Activated T-helper 17 cell treated with anti-CD3 and anti-CD28 coated beads, Interleukin-2, amount 50 U/mL, for 72 hours (primary cell): ENCODE results near the gene PLVAP. TPM values are rescaled to one million over a fixed set of nuclear protein-coding genes. Genes with fewer than 3 reads are reported as not detected.
A peak's percentile ranks its signal among the peaks of the same experiment; 100 is the strongest.

Experiments used
- ATAC-seq: fragments of 150-1000 bp; cut with Tn5 transposase; replicated peaks from 2 replicates; pipeline ENCODE4 v1.10.0; 2021; ENCODE audit warnings: mild to moderate bottlenecking, moderate library complexity
- H3K27ac Mint-ChIP-seq: one replicate; pipeline ENCODE4 v1.8.0; 2022; ENCODE audit warnings: mixed read lengths
- H3K27me3 Mint-ChIP-seq: one replicate; pipeline ENCODE4 v1.8.0; 2022; ENCODE audit warnings: mixed read lengths
- H3K36me3 Mint-ChIP-seq: one replicate; pipeline ENCODE4 v1.8.0; 2022; ENCODE audit warnings: low read depth, mild to moderate bottlenecking, mixed read lengths
- H3K4me1 Mint-ChIP-seq: one replicate; pipeline ENCODE4 v1.8.0; 2022; ENCODE audit warnings: mixed read lengths
- H3K4me3 Mint-ChIP-seq: one replicate; pipeline ENCODE4 v1.8.0; 2022; ENCODE audit warnings: mild to moderate bottlenecking, mixed read lengths
- H3K9me3 Mint-ChIP-seq: one replicate; pipeline ENCODE4 v1.8.0; 2022; ENCODE audit warnings: mixed read lengths
- total RNA-seq, 2 donors: library from RNA; stranded (reverse); gene quantifications; one replicate each; pipeline ENCODE4 v1.2.3, GENCODE V29; 2022

Gene PLVAP
- total RNA-seq, 2 donors from 2014 or later: 0.53 TPM; not detected in 1

GRCh38 chr19:17303940-17304267, 73.2 kb downstream of the PLVAP start:
- no peak for ATAC-seq
- peak overlapping the region; percentile 71 for H3K27ac Mint-ChIP-seq
- peak overlapping the region; percentile 73 for H3K4me3 Mint-ChIP-seq
- no peaks in the 10 kb centered on the region for H3K36me3 Mint-ChIP-seq
- H3K9me3 Mint-ChIP-seq: no peaks in the 10 kb centered on the region
- no peaks in the 10 kb centered on the region for H3K27me3 Mint-ChIP-seq
- H3K4me1 Mint-ChIP-seq: peaks cover 5% of the 10 kb centered on the region

- no peaks in the 10 kb centered on the region for H3K9me3 Mint-ChIP-seq
- peaks cover 4% of the 10 kb centered on the region for H3K4me1 Mint-ChIP-seq
- peak within 1 kb of the TSS; percentile 71 for H3K27ac Mint-ChIP-seq
- no peaks in the 10 kb centered on the region for H3K36me3 Mint-ChIP-seq
- H3K27me3 Mint-ChIP-seq: no peaks in the 10 kb centered on the region
- peak within 1 kb of the TSS; percentile 86 for H3K4me3 Mint-ChIP-seq
- peak; percentile 78 for ATAC-seq
Observed at GRCh38 chr19:17303167-17303939, 73.8 kb downstream of the PLVAP start, which contains the start of gene ABHD8. Gene ABHD8, minus strand, starts transcription at chr19:17303425. Its CDS starts 1,809 bp downstream, at chr19:17301616.

GRCh38 chr19:17302391-17303166, 74.6 kb downstream of the PLVAP start:
- Mint-ChIP-seq H3K4me3 (peak overlapping the region; percentile 73), H3K4me1 (peaks cover under 1% of the 10 kb centered on the region), H3K36me3 (no peaks in the 10 kb centered on the region), H3K27ac (no peak overlapping the region), H3K9me3 (no peaks in the 10 kb centered on the region), H3K27me3 (no peaks in the 10 kb centered on the region)
- no peak for ATAC-seq

Other genes starting within 250 kb of the PLVAP start
- gene USE1, start 162.0 kb downstream of the PLVAP start, total RNA-seq: 10 to 100 TPM; 27.8 to 30.6 TPM
- gene OCEL1, start 151.1 kb downstream of the PLVAP start, total RNA-seq: 10 to 100 TPM; 14.1 to 17.6 TPM
- gene NR2F6, start 131.4 kb downstream of the PLVAP start, total RNA-seq: 1 to 10 TPM; 6.8 to 9.2 TPM
- under 1 TPM; 0.26 to 0.48 TPM for gene USHBP1, start 112.6 kb downstream of the PLVAP start, total RNA-seq
- 100 to 1,000 TPM in 1 of 2 donors, 10 to 100 TPM in 1; 73.4 to 115 TPM for gene BABAM1, start 109.9 kb downstream of the PLVAP start, total RNA-seq
- gene ANKLE1, start 95.4 kb downstream of the PLVAP start, total RNA-seq: 10 to 100 TPM in 1 of 2 donors, 1 to 10 TPM in 1; 4.4 to 11.6 TPM
- 1 to 10 TPM; 8.0 to 8.5 TPM for gene ABHD8, start 73.9 kb downstream of the PLVAP start, total RNA-seq
- 10 to 100 TPM; 56.2 to 95.9 TPM for gene MRPL34, start 71.5 kb downstream of the PLVAP start, total RNA-seq
- 10 to 100 TPM; 27.8 to 45.8 TPM for gene DDA1, start 67.8 kb downstream of the PLVAP start, total RNA-seq
- 1 to 10 TPM; 3.6 to 3.9 TPM for gene ANO8, start 42.5 kb downstream of the PLVAP start, total RNA-seq
- gene GTPBP3, start 39.8 kb downstream of the PLVAP start, total RNA-seq: 10 to 100 TPM; 14.7 to 29.6 TPM
- 1 to 10 TPM; 1.8 to 4.8 TPM for gene CCDC194, start 16.9 kb upstream of the PLVAP start, total RNA-seq
- gene BST2, start 28.3 kb upstream of the PLVAP start, total RNA-seq: 100 to 1,000 TPM; 130 to 154 TPM
- 10 to 100 TPM; 42.6 to 48.9 TPM for gene MVB12A, start 42.7 kb upstream of the PLVAP start, total RNA-seq
- gene TMEM221, start 71.3 kb upstream of the PLVAP start, total RNA-seq: not detected
- gene NXNL1, start 83.6 kb upstream of the PLVAP start, total RNA-seq: not detected
- 1 to 10 TPM; 3.8 to 6.7 TPM for gene SLC27A1, start 93.2 kb upstream of the PLVAP start, total RNA-seq
- 10 to 100 TPM; 49.0 to 61.8 TPM for gene PGLS, start 134.3 kb upstream of the PLVAP start, total RNA-seq
- gene COLGALT1, start 178.3 kb upstream of the PLVAP start, total RNA-seq: 10 to 100 TPM; 41.1 to 76.5 TPM